ENCODE measurements around the gene ITGB2.
A peak's percentile ranks its signal among the peaks of the same experiment; 100 is the strongest.

The ITGB2 gene

DNA sequence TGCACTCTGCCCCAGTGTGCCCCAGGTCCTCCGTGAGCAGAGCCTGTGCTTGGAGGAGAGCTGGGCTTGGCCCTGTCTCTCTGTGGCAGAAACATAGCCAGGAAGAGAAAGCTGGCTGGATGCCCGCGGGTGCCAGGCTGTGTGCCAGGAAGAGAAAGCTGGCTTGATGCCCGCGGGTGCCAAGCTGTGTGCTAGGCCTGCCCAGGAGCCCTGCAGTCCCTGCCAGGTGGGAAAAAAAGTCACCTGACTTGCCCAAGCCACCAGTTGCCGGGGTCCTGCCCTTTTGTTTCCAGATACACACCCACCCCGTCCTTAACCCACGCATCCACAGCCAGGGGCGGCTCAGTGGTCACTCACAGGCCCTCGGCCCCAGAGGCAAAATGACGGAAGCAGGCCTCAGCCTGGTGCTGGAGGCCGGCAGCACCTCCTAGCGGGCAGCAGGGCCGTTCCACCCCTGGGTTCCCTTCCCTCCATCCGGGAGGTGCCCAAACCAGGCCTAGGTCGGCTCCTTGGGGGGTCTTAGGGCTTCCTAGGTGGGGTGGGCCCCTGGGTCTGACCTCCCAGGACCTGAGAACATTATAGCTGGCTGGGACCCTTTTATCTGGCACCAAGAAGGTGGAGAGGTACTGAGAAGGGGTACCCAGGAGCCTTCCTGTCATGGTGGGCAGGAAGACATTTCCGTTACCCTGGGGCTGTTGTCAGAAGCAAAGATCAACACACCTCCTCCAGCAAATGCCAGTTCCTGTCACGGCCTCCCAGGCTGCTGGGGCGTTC lies 9.1 kb downstream of the ITGB2 start:
- DNase-seq (ENCODE audit: low read depth in 1 of 2, low spot score in 1 of 2) = peak in 1 of 2 donors; percentile 32

DNA sequence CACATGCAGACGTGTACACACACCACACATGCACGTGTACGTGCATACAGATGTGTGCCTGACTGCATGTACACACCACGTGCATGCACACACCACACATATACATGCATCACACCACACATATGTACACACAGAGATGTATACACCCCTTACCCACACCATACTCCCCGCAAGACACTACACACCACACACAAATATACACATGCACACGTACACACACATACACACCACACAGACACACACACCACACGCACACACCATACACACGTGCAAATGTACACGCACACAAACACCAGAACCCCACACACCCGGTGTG lies 9.7 kb downstream of the ITGB2 start:
- no peak for DNase-seq (ENCODE audit: low read depth in 1 of 2, low spot score in 1 of 2)

DNA sequence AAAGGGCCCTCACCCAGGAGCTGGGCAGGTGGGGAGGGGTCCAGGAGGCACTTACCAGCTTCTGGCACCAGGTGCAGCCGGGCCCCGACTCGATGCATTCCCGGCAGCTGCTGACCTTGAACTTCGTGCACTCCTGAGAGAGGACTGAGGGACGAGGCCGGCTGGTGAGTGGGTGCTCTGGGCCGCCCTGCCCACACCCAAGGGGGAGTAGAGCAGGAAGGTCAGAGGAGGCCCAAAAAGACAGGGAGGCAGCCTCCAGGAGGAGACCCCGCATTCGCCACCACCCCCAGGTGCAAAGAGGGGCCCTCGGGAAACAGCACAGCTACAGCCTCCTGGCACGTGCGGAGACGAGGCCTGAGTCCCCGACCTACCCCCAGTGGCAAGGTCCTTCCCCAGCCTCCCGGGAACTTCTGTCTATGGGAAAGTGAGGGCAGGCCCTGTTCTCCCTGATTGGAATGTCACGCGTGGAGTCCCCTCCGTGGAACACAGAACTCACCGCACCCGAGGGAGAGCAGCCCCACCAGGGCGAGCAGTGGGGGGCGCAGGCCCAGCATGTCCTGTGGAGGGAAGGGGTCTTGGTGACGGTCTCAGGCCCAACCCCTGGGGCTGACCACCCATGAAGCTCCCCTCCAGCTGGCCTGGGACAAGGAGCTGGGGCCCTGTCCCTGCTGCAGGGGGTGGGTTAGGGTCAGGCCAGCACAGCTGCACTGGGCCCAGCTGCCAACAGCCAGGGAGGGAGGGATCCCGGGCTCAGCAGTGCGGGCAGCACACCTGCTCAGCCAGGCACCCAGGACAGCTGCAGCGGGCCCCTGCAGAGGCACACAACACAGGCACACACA lies 10.3 kb downstream of the ITGB2 start:
- no peak for DNase-seq (ENCODE audit: low read depth in 1 of 2, low spot score in 1 of 2)

DNA sequence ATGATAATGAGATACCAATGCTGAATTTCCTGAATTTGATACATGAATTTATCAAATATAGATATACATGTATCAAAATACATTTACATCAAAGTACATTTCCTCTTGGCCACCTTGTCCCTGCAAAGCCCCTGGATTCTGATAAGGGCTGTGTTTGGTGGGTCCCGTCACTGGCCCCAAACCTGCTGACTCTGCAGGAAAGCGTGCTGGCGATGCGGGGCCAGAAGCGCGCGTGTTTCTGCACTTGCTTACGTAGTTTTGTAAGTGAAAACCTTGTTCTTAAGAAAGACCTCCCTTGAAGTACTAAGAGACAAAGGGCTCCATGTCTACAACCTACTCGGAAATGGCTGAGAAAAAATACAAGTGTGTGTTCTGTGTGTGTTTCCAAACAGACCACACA lies 11.0 kb downstream of the ITGB2 start:
- DNase-seq (ENCODE audit: low read depth in 1 of 2, low spot score in 1 of 2) = no peak

DNA sequence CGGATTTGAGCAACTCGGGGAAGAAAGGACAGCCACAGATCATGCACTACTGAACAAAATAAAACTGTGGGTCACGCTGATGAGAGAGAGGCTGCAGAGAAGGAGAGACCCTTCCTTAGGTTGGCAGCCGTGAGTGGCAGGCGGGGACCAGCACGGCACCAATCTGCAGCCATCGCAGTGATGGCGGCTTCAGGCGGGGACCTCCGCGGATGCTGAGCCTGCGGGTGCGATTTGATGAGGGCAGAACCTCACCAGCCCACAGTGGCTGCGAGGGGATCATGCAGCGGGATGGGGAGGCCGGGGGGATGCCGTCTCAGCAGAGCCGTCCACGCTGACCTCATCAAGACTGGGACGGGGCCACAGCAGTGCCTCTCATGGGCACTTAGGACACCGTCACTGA lies 11.8 kb downstream of the ITGB2 start:
- DNase-seq (ENCODE audit: low read depth in 1 of 2, low spot score in 1 of 2) = no peak

DNA sequence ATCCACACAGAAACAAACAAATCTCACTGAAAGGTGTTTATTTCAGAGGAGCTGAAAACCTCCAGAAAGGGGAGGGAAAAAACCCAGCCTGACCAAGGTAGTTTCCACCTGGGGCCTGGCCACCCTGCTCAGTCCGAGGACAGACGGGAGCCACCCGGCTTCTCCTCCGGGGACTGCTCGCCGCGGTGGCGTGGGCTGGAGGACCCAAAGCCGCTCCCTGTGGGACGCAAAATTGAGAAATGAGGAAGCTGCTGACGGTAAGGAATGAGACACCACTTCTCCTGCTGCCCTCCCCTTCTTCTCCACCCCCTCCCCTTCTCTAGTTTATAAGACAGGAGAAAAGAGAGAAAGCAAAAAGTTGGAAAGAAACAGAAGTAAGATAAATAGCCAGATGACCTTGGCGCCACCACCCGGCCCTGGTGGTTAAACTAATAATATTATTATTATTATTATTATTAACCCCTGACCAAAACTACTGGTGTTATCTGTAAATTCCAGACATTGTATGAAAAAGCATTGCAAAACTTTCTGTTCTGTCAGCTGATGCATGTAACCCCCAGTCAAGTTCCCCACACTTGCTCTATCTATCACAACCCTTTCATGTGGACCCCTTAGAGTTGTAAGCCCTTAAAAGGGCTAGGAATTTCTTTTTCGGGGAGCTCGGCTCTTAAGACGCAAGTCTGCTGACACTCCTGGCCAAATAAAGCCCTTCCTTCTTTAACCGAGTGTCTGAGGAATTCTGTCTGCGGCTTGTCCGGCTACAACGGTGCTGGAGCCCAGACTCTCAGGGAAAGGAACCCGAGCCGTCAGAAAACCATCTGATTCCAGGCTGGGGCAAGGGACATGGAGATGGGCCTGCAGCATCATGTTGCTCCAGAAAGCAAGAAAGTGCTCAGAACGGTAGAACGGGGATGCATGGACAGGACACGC lies 12.5 kb downstream of the ITGB2 start:
- no peak for DNase-seq (ENCODE audit: low read depth in 1 of 2, low spot score in 1 of 2)

DNA sequence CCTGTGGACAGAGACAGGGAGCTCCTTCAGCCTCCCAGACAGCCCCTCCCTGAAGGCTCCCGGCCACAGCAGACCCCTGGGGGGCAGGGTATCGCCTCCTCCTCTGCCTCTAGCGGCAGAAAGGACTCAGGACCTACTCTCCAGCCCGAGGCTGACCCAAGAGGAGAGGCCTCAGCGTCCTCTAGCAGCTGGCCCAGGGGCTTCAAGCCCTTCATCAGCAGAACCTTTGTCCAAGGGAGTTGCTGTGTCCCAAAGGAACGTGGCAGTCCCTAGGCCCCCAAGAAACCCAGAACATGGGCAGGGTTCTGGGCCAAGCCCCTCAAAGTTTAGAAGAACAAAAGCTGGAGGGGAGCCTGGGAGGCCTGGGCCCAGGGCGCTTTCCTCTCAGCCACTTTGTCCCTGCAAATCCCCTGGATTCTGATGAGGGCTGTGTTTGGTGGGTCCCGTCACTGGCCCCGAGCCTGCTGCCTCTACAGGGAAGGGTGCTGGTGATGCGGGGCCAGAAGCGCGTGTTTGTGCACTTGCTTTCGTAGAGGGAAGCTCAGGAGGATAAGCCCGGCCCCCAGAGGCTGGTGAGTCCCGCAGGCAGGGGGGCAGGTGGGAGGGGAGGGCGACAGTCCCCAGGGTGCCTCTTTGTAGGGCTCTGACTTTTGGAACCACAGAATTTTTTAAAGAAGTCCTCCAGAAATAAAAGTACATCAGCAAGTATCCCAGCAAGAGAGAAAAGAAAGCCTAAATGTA lies 13.3 kb downstream of the ITGB2 start:
- DNase-seq (ENCODE audit: low read depth in 1 of 2, low spot score in 1 of 2) = no peak

DNA sequence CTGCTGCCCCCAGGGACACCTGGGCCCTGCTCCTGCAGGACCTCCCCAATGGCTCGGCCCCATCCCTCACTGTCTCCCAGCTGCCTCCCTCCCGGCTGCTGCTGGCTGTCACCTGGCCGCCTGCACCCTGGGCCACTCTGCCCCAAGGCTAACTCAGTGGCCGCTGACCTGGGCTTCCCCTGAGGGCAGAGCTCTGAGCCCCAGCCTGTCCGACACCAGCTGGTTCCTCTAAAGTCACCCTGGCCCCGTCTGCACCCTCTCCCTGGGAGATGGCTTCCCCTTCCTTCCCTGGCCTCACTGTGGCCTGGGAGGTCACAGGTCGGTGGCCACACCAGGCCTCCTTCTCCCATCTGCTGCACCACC lies 15.0 kb downstream of the ITGB2 start:
- DNase-seq (ENCODE audit: low read depth in 1 of 2, low spot score in 1 of 2) = no peak

DNA sequence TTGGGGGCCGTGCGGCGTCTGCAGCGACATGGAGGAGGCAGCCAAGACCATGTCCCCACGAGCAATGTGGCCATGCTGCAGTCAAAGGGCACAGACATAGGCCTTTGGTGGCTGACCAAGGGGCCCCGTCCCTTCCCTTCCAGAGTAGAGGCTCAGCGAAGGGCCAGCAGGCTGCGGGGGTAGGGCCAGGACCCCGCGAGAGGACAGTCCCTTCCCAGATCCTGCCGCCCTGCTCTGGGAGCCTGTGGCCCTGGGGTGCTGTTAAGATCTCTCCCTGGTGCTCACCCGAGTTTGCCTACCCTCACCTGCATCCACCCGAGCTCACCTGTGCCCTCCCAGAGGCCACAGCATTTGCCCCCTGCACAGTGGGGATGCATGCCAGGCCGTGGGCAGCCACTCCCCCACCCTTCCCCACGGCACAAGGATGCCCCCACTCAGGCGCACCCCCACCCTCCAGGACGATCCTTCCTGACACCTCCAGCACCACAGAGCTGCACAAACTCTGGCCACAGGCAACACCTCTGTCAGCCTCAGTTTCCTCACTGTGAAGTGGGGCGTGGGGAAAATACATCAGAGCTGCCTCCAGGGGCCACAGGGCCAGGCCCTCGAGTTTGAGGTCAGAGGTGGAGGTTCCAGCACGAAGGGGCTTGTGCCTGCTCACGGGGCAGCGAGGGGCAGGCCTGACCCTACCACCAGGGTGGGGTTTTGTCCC lies 15.5 kb downstream of the ITGB2 start:
- no peak for DNase-seq (ENCODE audit: low read depth in 1 of 2, low spot score in 1 of 2)

DNA sequence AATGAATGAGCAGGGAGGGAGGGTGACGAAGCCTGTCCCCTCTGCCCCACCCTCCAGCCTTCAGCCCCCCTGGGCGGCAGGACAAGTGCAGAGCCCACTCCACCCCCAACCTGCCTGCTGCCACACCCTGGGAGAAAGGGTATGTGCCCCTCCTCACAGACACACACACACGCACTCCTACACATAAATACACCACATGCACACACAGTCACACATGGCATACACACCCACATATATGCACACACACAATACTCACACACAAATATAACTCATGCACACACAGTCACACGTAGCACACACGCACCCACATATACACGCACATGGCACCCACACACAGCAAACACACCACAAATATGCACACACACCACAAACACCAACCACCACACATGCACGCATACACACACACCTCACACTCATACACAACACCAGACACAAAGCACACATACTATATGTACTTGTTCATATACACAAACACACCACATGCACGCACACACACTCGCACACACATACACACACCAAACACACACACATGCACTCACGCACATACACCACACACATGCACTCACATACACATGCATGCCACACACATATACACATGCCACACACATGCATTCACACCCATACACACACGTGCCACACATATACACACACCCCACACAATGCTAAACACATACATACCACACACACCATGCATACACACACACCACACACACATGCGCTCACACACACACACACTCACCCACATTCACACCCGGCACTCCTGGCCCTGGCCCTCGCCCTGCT lies 16.4 kb downstream of the ITGB2 start:
- no peak for DNase-seq (ENCODE audit: low read depth in 1 of 2, low spot score in 1 of 2)

DNA sequence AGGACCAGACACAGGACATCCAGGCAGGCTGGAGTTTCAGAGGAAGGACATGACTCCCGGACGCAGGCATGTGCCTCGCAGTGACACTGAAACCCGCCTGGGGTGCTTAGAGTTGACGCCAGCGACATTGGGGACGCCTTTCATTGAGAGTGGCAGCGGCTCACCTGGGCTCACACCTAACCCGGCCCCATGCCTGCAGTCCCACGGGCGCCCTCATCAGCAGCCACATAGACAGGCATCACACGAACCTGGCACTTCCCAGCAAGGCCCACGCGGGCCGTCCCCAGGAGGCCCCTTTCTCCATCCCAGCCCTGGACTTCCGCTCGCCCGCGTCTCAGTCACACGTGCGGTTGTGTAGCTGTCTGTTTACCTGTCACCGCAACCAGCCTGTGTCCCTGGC lies 17.0 kb downstream of the ITGB2 start:
- DNase-seq (ENCODE audit: low read depth in 1 of 2, low spot score in 1 of 2) = no peak

DNA sequence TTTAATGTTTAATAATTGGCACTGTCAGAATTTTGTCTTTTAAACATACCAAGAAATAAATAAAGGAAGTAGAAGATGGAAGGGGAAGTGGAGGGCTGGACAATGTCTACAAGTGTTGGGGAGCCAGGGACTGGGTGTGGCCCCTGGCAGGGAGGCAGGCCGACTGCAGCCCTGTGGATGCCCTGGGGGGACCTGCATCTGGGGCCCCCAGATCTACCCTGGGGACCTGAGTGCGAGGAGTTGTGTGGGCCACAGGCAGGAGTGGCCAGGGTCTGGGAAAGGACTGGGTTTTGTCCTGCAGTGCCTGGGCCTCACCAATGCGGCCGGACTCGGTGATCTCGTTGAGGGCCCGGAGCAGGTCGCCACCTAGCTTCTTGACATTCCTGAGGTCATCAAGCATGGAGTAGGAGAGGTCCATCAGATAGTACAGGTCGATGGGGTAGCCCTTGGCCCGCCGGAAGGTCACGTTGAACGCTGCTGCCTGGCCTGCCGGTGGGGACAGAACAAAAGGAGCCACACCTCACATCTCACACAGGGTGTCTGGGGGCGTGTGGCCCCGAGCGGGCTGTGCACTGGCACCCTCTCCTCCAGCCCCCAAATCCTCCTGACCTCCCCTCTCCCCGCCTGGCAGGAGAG lies 17.5 kb downstream of the ITGB2 start:
- no peak for DNase-seq (ENCODE audit: low read depth in 1 of 2, low spot score in 1 of 2)

DNA sequence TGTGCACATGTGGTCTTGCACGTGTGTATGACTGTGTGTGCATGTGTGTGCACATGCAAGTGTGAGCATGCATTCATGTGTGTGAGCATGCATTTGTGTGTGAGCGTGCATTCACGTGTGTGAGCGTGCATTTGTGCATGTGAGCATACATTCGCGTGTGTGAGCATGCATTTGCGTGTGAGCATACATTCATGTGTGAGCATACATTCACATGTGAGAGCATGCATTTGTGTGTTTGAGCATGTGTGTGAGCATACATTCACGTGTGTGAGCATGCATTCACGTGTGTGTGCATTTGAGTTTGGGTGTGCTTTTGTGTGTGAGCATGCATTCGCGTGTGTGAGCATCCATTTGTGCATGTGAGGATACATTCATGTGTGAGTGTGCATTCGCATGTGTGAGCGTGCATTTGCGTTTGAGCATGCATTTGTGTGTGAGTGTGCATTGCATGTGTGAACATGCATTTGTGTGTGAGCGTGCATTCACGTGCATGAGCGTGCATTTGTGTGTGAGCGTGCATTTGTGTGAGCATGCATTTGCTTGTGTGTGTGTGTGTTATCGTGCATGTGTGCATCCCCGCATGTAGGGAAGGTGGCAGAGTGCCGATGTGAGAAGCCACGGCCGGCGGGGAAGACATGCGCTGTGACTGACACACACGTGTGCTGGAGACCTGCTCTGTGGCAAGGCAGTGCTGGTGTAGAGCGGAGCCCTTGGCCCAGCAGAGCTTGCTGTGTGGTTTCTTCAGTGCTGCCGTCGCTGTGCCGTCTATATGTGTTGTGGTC lies 18.2 kb downstream of the ITGB2 start:
- no peak for DNase-seq (ENCODE audit: low read depth in 1 of 2, low spot score in 1 of 2)

DNA sequence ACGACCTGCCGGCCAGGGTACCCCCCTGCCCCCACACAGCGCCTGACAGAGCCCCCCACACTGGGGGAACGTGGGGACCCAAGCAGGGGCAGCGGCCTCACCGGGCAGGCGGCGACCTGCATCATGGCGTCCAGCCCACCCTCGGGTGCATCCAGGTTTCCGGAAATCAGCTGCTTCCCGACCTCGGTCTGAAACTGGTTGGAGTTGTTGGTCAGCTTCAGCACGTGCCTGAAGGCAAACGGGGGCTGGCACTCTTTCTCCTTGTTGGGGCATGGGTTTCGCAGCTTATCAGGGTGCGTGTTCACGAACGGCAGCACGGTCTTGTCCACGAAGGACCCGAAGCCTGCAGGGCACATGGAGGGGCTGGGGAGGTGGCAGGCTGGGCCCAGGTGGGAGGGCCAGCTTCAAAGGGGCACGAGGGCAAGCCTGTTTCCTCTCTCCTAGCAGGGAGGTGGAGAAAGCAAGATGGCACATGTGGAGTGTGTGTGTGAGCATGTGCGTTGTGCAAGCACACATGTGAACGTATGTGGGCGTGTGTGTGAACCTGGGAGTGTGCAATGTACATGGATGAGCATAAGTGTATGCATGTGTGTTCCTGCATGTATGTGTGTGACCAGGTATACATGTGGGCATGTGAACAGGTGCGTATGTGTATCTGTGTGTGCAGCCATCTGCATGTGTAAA lies 19.2 kb downstream of the ITGB2 start:
- DNase-seq (ENCODE audit: low read depth in 1 of 2, low spot score in 1 of 2) = no peak

DNA sequence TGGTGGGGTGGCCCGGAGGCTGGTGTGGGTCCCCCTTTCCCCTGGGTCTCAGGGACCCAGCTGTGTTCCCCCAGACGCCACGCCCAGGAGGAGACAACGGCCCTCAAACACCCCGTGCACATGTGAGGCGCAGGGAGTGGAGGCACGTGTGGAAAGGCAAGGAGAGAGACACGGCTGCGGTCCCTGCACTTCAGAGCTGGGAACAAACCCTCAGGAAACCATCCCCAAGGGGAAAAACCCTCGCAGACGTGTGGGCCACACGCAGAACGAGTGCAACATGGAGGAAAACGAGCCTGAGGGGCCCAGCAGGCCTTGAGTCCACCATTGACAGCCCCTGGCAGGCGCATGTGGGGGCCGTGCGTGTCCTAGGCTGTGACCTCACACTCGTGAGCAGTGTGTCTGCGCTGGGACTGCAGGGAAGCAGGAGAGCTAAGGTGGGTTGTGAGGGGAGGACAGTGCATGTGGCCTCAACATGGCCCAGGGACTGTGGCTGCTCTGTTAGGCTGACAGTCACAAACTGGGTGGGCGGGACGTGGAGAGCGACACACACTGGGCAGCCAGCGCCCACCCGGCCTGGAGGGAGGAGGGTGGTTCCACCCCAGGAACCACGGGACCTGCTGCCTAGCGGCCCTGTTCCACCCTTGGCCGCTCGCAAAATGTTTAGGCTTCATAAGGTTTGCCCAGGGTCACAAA lies 20.0 kb downstream of the ITGB2 start:
- no peak for DNase-seq (ENCODE audit: low read depth in 1 of 2, low spot score in 1 of 2)

DNA sequence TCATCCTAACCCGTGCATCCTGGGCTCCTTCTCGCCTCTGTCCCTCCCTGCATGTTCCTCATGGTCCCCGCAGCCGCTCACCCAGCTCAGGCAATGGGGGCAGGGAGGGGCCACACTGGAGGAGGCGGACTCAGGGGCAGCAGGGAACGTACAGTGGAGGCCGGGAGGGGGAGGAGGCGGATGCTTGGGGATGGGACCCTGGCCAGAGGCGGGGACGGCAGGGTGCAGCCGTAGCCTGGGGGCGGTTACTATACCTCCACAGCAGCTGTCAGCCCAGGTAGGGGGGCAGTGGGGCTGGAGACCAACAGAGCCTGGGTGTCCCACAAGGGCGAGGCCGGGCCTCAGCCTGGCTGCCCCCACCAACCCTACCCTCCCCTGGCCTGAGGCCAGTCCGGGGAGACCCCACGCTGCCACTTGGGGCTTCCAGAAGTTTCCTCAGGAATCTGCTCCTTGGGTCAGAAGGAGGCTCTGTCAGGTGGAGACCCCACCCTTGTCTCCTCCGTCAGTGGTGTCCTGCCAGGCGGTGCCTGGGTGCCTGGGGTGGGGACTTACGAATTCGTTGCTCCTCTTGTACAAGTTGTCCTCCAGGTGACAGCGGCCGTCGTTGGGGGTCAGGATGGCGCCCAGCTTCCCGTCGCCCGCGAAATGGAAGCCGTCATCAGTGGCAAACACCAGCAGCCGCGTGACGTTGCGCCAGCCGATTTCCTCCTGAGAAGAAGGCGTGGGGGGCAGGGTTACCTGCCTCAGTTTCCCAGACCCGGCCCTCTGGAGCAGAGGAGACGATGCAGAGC lies 20.7 kb downstream of the ITGB2 start:
- DNase-seq (ENCODE audit: low read depth in 1 of 2, low spot score in 1 of 2) = no peak

Measured in activated T-helper 1 cell treated with anti-CD3 and anti-CD28 coated beads, Interleukin-2, amount 50 U/mL, for 16 hours (primary cell).